HepG2 (cell line): ENCODE data around the gene SPATA21. TPM values are rescaled to one million over a fixed set of nuclear protein-coding genes. Genes with fewer than 3 reads are reported as not detected.

ENCODE experiments used
- FIP1L1 ChIP-seq: fragments of 200-400 bp; formaldehyde crosslinking; IDR thresholded peaks from 2 replicates; pipeline ENCODE4 v1.6.1; 2018; ENCODE audit warnings: low read depth, mild to moderate bottlenecking, low read length, moderate library complexity, borderline replicate concordance; ENCODE audit not compliant: insufficient read depth
- HBP1 ChIP-seq: IDR thresholded peaks from 2 replicates; pipeline ENCODE4 v1.6.1; 2016; ENCODE audit warnings: low read depth, control low read depth
- MEIS2 ChIP-seq: sonication (generic); formaldehyde crosslinking; IDR thresholded peaks from 2 replicates; pipeline ENCODE4 v1.9.0; 2021; ENCODE audit warnings: mild to moderate bottlenecking, missing genetic modification reagents
- MXD3 ChIP-seq: IDR thresholded peaks from 2 replicates; pipeline ENCODE4 v1.6.1; 2016; ENCODE audit warnings: mild to moderate bottlenecking, missing biosample characterization, missing genetic modification reagents
- NFAT5 ChIP-seq: sonication (generic); formaldehyde crosslinking; IDR thresholded peaks from 2 replicates; pipeline ENCODE4 v1.4.0; 2020; ENCODE audit warnings: missing genetic modification reagents
- NFE2L2 ChIP-seq: fragments of 150-350 bp; IDR thresholded peaks from 2 replicates; pipeline ENCODE4 v1.6.1; 2014; ENCODE audit warnings: low read length
- PATZ1 ChIP-seq: sonication (generic); formaldehyde crosslinking; IDR thresholded peaks from 2 replicates; pipeline ENCODE4 v1.4.0; 2020; ENCODE audit warnings: missing genetic modification reagents
- RXRB ChIP-seq: IDR thresholded peaks from 2 replicates; pipeline ENCODE4 v1.6.1; 2016; ENCODE audit warnings: borderline replicate concordance, missing genetic modification reagents, missing compliant biosample characterization
- SALL1 ChIP-seq: sonication (generic); formaldehyde crosslinking; IDR thresholded peaks from 2 replicates; pipeline ENCODE4 v1.8.0; 2022; ENCODE audit warnings: mild to moderate bottlenecking, missing genetic modification reagents
- SIX4 ChIP-seq: sonication (generic); formaldehyde crosslinking; IDR thresholded peaks from 2 replicates; pipeline ENCODE4 v1.4.0; 2020; ENCODE audit warnings: missing genetic modification reagents
- TFDP2 ChIP-seq: sonication (generic); formaldehyde crosslinking; IDR thresholded peaks from 2 replicates; pipeline ENCODE4 v1.4.0; 2020; ENCODE audit warnings: missing genetic modification reagents
- ZNF563 ChIP-seq: sonication (generic); formaldehyde crosslinking; IDR thresholded peaks from 2 replicates; pipeline ENCODE4 v1.8.0; 2022; ENCODE audit warnings: mild to moderate bottlenecking, moderate library complexity, missing genetic modification reagents
- ZNF564 ChIP-seq: sonication (generic); formaldehyde crosslinking; IDR thresholded peaks from 2 replicates; pipeline ENCODE4 v1.8.1; 2023; ENCODE audit warnings: mild to moderate bottlenecking, missing genetic modification reagents
- ZNF639 ChIP-seq: conservative IDR thresholded peaks from 2 replicates; pipeline ENCODE4 v1.6.1; 2018; ENCODE audit warnings: missing genetic modification reagents
- ZNF670 ChIP-seq: sonication (generic); formaldehyde crosslinking; IDR thresholded peaks from 2 replicates; pipeline ENCODE4 v1.8.0; 2022; ENCODE audit warnings: mild to moderate bottlenecking, missing genetic modification reagents, borderline replicate concordance
- ZNF841 ChIP-seq: sonication (generic); formaldehyde crosslinking; IDR thresholded peaks from 2 replicates; pipeline ENCODE4 v1.8.1; 2023; ENCODE audit warnings: missing genetic modification reagents, borderline replicate concordance
- polyA plus RNA-seq, 8 experiments: library from polyadenylated mRNA; depleted of rRNA in 3 of 8; stranded (reverse) in 7 of 8; unstranded in 1 of 8; fragments of >200 nt; fragmentation: Illumina TruSeq in 4 of 8; extraction: Trizol in 4 of 8; gene quantifications; 2 replicates each; pipeline versions ENCODE4 v1.2.1 to v1.2.3, GENCODE V29; 2011 to 2016; ENCODE audit warnings: low read depth in 4 of 8, missing spikeins in 1 of 8, mixed read lengths in 1 of 8; ENCODE audit not compliant: insufficient read depth in 1 of 8
- total RNA-seq, 5 experiments: library from RNA; depleted of rRNA; stranded (reverse); fragments of >200 nt; fragmentation: Illumina TruSeq; extraction: Trizol; gene quantifications; 2 replicates each; pipeline ENCODE4 v1.2.3, GENCODE V29; 2016; ENCODE audit warnings: low read depth in 1 of 5

SPATA21 gene
- total and polyA plus RNA-seq, 2 of the 13 experiments (the other 11 are each of a cell fraction or from before 2014, with no cell fraction given) = 0.80 to 1.4 TPM

- TF ChIP-seq ZNF564 (0 out of 2 replicates have a peak, but pooled peaks have one; percentile 32), NFE2L2 (no peak), FIP1L1 (no peak), SIX4 (CRISPR knock-in tag) (no peak), ZNF670 (CRISPR knock-in tag) (0 out of 2 replicates have a peak, but pooled peaks have one; percentile 33), PATZ1 (CRISPR knock-in tag) (peak; percentile 94), HBP1 (CRISPR knock-in tag) (no peak), TFDP2 (CRISPR knock-in tag) (0 out of 2 replicates have a peak, but pooled peaks have one; percentile 35), MXD3 (CRISPR knock-in tag) (peak; percentile 87), NFAT5 (CRISPR knock-in tag) (no peak; the same call in 1 of the 2 replicates), MEIS2 (CRISPR knock-in tag) (peak; percentile 87; the same call in 1 of the 2 replicates), ZNF841 (CRISPR knock-in tag) (no peak), ZNF639 (CRISPR knock-in tag) (0 out of 2 replicates have a peak, but pooled peaks have one; percentile 17), ZNF563 (CRISPR knock-in tag) (peak; percentile 55; the same call in 1 of the 2 replicates), RXRB (CRISPR knock-in tag) (0 out of 2 replicates have a peak, but pooled peaks have one; percentile 11), SALL1 (CRISPR knock-in tag) (peak; percentile 88)
Observed at GRCh38 chr1:16367258-16367967, 69.8 kb downstream of the SPATA21 start (continued).
